ENCODE measurements around the gene GMDS. TPM values are rescaled to one million over a fixed set of nuclear protein-coding genes. Genes with fewer than 3 reads are reported as not detected.

Gene GMDS
- total RNA-seq, 2 experiments from 2014 or later: 36.6 to 42.8 TPM

DNA sequence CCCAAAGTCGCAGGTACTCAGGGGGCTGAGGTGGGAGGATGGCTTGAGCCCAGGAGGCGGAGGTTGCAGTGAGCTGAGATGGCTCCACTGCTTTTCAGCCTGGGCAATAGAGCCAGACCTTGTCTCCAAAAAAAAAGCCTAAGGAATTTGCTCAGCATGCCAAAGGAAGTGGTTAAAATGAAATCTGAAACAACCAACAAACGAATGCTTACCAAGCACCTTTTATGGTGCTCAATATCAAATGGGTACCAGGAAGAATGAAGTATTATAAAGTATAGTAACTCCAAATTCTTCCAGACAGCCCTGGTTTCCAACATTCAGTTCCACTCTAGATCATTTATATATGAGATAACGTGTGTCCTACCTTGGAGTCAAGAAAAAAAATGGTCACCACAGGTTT lies 14.0 kb downstream of the GMDS start:
- TF ChIP-seq, protein P1, sequence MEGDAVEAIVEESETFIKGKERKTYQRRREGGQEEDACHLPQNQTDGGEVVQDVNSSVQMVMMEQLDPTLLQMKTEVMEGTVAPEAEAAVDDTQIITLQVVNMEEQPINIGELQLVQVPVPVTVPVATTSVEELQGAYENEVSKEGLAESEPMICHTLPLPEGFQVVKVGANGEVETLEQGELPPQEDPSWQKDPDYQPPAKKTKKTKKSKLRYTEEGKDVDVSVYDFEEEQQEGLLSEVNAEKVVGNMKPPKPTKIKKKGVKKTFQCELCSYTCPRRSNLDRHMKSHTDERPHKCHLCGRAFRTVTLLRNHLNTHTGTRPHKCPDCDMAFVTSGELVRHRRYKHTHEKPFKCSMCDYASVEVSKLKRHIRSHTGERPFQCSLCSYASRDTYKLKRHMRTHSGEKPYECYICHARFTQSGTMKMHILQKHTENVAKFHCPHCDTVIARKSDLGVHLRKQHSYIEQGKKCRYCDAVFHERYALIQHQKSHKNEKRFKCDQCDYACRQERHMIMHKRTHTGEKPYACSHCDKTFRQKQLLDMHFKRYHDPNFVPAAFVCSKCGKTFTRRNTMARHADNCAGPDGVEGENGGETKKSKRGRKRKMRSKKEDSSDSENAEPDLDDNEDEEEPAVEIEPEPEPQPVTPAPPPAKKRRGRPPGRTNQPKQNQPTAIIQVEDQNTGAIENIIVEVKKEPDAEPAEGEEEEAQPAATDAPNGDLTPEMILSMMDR (IDR thresholded peaks at IDR 0.05): no peak
- ATAC-seq (no peak), DNase-seq (no peak)
- no peaks in the 10 kb centered on the region for H3K9me3 Mint-ChIP-seq
- ChIA-PET POLR2A (no interaction called here), CTCF (no interaction called here)
- intact Hi-C loops (cut with micrococcal nuclease): no loop called here
- no peak overlapping the region for H3K27ac Mint-ChIP-seq
- H3K4me3 Mint-ChIP-seq: no peak overlapping the region
- peaks cover 27% of the 10 kb centered on the region for H3K4me1 Mint-ChIP-seq (ENCODE audit: low read depth)
- no peaks in the 10 kb centered on the region for H3K27me3 Mint-ChIP-seq
- H3K36me3 Mint-ChIP-seq (ENCODE audit: low read depth): peaks cover 11% of the 10 kb centered on the region

DNA sequence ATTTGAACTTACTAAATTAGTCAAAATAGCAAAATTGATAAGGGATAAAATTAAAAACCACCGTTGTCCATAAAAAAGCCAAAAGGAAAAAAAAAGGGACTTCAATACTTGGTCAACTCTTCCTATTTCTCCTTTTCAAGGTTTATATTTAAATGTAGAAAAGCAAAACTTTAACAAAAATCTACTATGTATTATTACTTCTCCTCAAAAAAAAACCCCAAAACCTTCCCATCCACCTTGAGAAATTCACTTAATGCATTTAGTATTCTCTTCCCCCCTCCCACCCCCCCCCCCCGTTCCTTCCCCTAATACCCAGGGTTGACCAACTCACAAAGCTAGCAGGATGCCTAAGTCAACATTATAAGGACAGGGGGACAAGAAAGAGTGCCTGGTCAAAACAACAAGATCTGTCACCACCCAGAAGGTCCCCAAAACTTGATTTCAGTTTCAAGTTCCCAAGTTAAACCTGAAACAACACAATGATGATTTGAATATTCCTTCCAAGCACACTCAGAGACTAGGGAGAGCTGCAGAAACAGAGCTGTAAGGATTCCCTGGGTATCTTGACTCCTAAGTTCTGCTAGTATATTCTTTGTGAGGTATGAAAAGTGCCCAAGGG lies 14.6 kb downstream of the GMDS start:
- POLR2A ChIA-PET: no interaction called here
- TF ChIP-seq, protein P1 (IDR thresholded peaks at IDR 0.05): no peak
- H3K4me3 Mint-ChIP-seq: no peak overlapping the region
- CTCF ChIA-PET: no interaction called here
- no peaks in the 10 kb centered on the region for H3K9me3 Mint-ChIP-seq
- intact Hi-C loops (cut with micrococcal nuclease): no loop called here
- no peak for DNase-seq
- peaks cover 29% of the 10 kb centered on the region for H3K4me1 Mint-ChIP-seq (ENCODE audit: low read depth)
- H3K36me3 Mint-ChIP-seq (ENCODE audit: low read depth): peaks cover 6% of the 10 kb centered on the region
- H3K27me3 Mint-ChIP-seq: no peaks in the 10 kb centered on the region
- ATAC-seq: no peak
- no peak overlapping the region for H3K27ac Mint-ChIP-seq

DNA sequence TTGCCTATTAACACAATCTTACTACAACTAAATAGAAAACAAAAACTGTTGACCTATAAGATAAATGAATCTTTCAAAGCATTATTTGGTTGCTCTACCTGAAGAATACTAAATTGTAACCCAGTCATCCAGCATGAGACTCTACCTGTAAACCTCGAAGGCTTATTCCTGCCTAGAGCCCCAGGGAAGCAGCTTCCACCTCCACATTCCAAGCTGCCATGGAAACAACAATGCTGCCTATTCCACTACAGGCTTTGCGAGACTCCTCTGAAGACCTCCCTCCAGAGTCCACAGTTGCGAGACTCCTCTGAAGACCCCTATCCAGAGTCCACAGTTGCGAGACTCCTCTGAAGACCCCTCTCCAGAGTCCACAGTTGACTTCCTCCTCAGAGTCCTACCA lies 15.7 kb downstream of the GMDS start:
- CTCF ChIA-PET: no interaction called here
- Mint-ChIP-seq H3K4me1 (ENCODE audit: low read depth) (peaks cover 30% of the 10 kb centered on the region), H3K9me3 (no peaks in the 10 kb centered on the region), H3K27me3 (no peaks in the 10 kb centered on the region), H3K27ac (no peak overlapping the region), H3K4me3 (no peak overlapping the region), H3K36me3 (ENCODE audit: low read depth) (peaks cover 5% of the 10 kb centered on the region)
- TF ChIP-seq, protein P1 (IDR thresholded peaks at IDR 0.05): no peak
- ATAC-seq (no peak), DNase-seq (no peak)
- POLR2A ChIA-PET: no interaction called here
- intact Hi-C loops (cut with micrococcal nuclease): no loop called here

DNA sequence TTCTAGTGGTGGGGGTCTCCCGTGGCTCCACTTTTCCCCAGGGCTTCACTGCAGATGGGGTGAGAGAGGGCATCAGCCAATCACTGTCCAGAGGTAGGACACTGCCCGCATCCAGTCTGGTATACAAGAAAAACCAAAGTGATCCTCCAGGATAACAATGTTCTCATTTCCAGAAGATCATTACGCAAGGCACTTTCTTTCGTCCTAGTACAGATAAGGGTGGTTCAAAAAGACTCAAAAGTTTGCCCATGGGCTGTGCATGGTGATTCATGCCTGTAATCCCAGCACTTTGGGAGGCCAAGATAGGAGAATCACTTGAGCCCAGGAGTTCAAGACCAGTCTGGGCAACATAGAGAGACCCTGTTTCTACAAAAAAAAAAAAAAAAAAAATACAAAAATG lies 16.4 kb downstream of the GMDS start:
- no peaks in the 10 kb centered on the region for H3K27me3 Mint-ChIP-seq
- TF ChIP-seq, protein P1 (IDR thresholded peaks at IDR 0.05): no peak
- ATAC-seq (no peak), DNase-seq (no peak)
- H3K4me3 Mint-ChIP-seq: no peak overlapping the region
- no peak overlapping the region for H3K27ac Mint-ChIP-seq
- no peaks in the 10 kb centered on the region for H3K9me3 Mint-ChIP-seq
- POLR2A ChIA-PET: no interaction called here
- intact Hi-C loops (cut with micrococcal nuclease): no loop called here
- CTCF ChIA-PET: interaction anchor here (1.0 to 1.1 kb wide), 2 partner anchors 19 to 20 kb away, joined by 3 read pairs; no protein-coding TSS in a partner anchor
- H3K36me3 Mint-ChIP-seq (ENCODE audit: low read depth): peaks cover 5% of the 10 kb centered on the region
- peaks cover 30% of the 10 kb centered on the region for H3K4me1 Mint-ChIP-seq (ENCODE audit: low read depth)

DNA sequence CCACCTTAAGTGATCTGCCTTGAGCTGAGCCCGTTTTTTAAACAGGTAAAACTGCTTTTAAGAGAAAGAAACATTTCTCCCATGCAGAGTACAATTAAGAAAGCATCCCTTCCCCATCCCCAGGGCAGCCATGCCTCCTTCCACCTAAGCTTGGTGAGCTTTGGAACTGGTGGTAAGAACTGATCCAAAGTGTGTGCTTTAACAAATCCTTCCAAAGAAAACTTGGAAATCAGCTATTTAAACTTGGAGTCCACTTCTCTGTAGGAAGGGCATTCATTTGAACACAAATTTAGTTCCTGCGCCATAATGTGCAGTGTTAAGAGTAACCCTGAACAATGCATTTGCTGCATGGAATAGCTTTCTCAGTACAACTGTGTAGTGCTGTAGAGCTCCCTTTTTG lies 17.0 kb downstream of the GMDS start:
- Mint-ChIP-seq H3K9me3 (no peaks in the 10 kb centered on the region), H3K4me3 (no peak overlapping the region), H3K27ac (no peak overlapping the region), H3K27me3 (no peaks in the 10 kb centered on the region), H3K36me3 (ENCODE audit: low read depth) (no peaks in the 10 kb centered on the region), H3K4me1 (ENCODE audit: low read depth) (peaks cover 28% of the 10 kb centered on the region)
- TF ChIP-seq, protein P1 (IDR thresholded peaks at IDR 0.05): no peak
- intact Hi-C loops (cut with micrococcal nuclease): no loop called here
- CTCF ChIA-PET: interaction anchor here (0.6 to 1.1 kb wide), 3 partner anchors 18 to 21 kb away, joined by 3 read pairs; no protein-coding TSS in a partner anchor
- DNase-seq (no peak), ATAC-seq (no peak)
- POLR2A ChIA-PET: no interaction called here
